M059J (cell line): ENCODE results near the gene HOXD1. TPM values are rescaled to one million over a fixed set of nuclear protein-coding genes. Genes with fewer than 3 reads are reported as not detected.

Experiments
- DNase-seq: peaks from one replicate; pipeline ENCODE4 v3.0.0-alpha.2; 2012; ENCODE audit warnings: low read depth
- total RNA-seq: library from RNA; depleted of rRNA; stranded (reverse); fragments of >200 nt; shearing (Covaris generic); gene quantifications from 2 replicates; pipeline ENCODE4 v1.2.3, GENCODE V29; 2014

Gene HOXD1
- total RNA-seq, 1 experiment from 2014 or later, result not detected

- no peak for DNase-seq
These were observed 35.9 kb upstream of the HOXD1 start for GRCh38 chr2:176152350-176153181.

GRCh38 chr2:176154576-176155252 lies 33.8 kb upstream of the HOXD1 start:
- DNase-seq, result no peak

- DNase-seq, result no peak
These were observed 33.0 kb upstream of the HOXD1 start for GRCh38 chr2:176155356-176156044.

- no peak for DNase-seq
These were observed 32.1 kb upstream of the HOXD1 start for GRCh38 chr2:176156301-176156806.

GRCh38 chr2:176156807-176157498 lies 31.5 kb upstream of the HOXD1 start, which contains the start of gene HOXD3:
Gene HOXD3 (plus strand): TSS chr2:176157307. CDS start chr2:176169115, 11,808 bp downstream.
- DNase-seq, result no peak

GRCh38 chr2:176157499-176158185 lies 30.8 kb upstream of the HOXD1 start:
- DNase-seq, result no peak

- no peak for DNase-seq
These were observed 30.3 kb upstream of the HOXD1 start for GRCh38 chr2:176158186-176158591.

GRCh38 chr2:176158855-176159662 lies 29.4 kb upstream of the HOXD1 start:
- no peak for DNase-seq

- no peak for DNase-seq
These were observed 28.7 kb upstream of the HOXD1 start for GRCh38 chr2:176159663-176160250.

GRCh38 chr2:176160251-176160985 lies 28.1 kb upstream of the HOXD1 start:
- no peak for DNase-seq

GRCh38 chr2:176160986-176161824 lies 27.3 kb upstream of the HOXD1 start:
- no peak for DNase-seq

GRCh38 chr2:176161825-176162626 lies 26.4 kb upstream of the HOXD1 start:
- DNase-seq, result no peak

- no peak for DNase-seq
These were observed 25.4 kb upstream of the HOXD1 start for GRCh38 chr2:176162911-176163671.

- no peak for DNase-seq
These were observed 24.8 kb upstream of the HOXD1 start for GRCh38 chr2:176163672-176164056.

- no peak for DNase-seq
These were observed 24.3 kb upstream of the HOXD1 start for GRCh38 chr2:176164201-176164600.

GRCh38 chr2:176164611-176165369 lies 23.7 kb upstream of the HOXD1 start:
- peak; percentile 30 for DNase-seq
